Sigmoid colon (tissue), 3 donors: ENCODE data around the gene CDO1.

Experiments
- CTCF ChIP-seq, 4 experiments: fragments of 450-650 bp in 3 of 4; fragments of 200-600 bp in 1 of 4; IDR thresholded peaks; one replicate each; pipeline ENCODE4 v1.5.1; 2016 to 2019; ENCODE audit warnings: antibody characterized with exemption in 4 of 4, mild to moderate bottlenecking in 3 of 4, moderate library complexity in 2 of 4
- POLR2A ChIP-seq, 2 donors: fragments of 450-650 bp; IDR thresholded peaks; one replicate each; pipeline ENCODE4 v1.6.1; 2016; ENCODE audit warnings: antibody characterized with exemption in 2 of 2, mild to moderate bottlenecking in 2 of 2, moderate library complexity in 2 of 2

DNA sequence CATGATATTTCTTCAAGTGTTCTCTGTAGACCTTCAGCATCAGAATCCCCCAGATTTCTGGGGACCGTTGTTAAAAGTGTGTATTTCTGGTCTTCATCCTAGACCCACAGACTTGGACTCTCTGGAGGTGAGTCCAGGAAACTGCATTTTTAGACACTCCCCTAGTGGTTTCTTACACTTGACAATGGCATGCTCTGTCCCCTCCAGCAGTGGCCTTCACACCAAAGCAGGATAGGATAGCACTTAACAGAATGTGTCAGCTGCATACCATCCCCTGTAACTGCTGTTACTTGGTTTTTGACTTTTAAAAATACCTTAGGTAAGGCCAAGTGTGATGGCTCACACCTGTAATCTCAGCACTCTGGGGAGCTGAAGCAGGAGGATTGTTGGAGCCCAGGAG, 20.8 kb downstream of the CDO1 start:
- TF ChIP-seq CTCF (IDR thresholded peaks at IDR 0.05) (no peak), POLR2A (IDR thresholded peaks at IDR 0.05) (no peak)
